Ishikawa (cell line): ENCODE results near the gene ZYG11B.

Experiments
- CREB1 ChIP-seq: IDR thresholded peaks from 2 replicates; pipeline ENCODE4 v1.6.1; 2012; ENCODE audit warnings: low read depth
- NFIC ChIP-seq: IDR thresholded peaks from 2 replicates; pipeline ENCODE4 v1.6.1; 2012
- RAD21 ChIP-seq: IDR thresholded peaks from 2 replicates; pipeline ENCODE4 v1.6.1; 2012; ENCODE audit warnings: low read depth
- TCF12 ChIP-seq: IDR thresholded peaks from 2 replicates; pipeline ENCODE4 v1.6.1; 2012; ENCODE audit warnings: low read depth
- YY1 ChIP-seq: IDR thresholded peaks from 2 replicates; pipeline ENCODE4 v1.6.1; 2012; ENCODE audit warnings: low read depth
- TF ChIP-seq, protein P1 (sequence below): IDR thresholded peaks from 2 replicates; pipeline ENCODE4 v1.6.1; 2012; ENCODE audit warnings: low read depth, mild to moderate bottlenecking

DNA sequence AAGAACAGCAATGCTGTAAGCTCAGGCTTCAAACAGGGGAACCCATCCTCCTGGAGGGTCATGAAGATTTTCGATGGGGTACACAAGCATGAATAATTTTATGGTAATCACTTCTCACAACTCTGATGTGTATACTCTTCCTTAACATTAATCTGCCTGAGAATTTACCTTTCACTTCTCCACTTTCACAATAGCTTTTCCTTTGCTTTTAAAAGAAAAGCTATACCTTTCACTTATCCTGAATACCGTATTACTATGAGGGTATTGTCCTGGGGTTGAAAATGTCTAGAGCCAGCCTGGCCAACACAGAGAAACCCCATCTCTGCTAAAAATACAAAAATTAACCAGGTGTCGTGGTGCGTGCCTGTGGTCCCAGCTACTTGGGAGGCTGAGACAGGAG, 12.7 kb upstream of the ZYG11B start:
- TF ChIP-seq TCF12 = no peak
- TF ChIP-seq YY1 = no peak
- TF ChIP-seq NFIC = no peak
- TF ChIP-seq, protein P1, sequence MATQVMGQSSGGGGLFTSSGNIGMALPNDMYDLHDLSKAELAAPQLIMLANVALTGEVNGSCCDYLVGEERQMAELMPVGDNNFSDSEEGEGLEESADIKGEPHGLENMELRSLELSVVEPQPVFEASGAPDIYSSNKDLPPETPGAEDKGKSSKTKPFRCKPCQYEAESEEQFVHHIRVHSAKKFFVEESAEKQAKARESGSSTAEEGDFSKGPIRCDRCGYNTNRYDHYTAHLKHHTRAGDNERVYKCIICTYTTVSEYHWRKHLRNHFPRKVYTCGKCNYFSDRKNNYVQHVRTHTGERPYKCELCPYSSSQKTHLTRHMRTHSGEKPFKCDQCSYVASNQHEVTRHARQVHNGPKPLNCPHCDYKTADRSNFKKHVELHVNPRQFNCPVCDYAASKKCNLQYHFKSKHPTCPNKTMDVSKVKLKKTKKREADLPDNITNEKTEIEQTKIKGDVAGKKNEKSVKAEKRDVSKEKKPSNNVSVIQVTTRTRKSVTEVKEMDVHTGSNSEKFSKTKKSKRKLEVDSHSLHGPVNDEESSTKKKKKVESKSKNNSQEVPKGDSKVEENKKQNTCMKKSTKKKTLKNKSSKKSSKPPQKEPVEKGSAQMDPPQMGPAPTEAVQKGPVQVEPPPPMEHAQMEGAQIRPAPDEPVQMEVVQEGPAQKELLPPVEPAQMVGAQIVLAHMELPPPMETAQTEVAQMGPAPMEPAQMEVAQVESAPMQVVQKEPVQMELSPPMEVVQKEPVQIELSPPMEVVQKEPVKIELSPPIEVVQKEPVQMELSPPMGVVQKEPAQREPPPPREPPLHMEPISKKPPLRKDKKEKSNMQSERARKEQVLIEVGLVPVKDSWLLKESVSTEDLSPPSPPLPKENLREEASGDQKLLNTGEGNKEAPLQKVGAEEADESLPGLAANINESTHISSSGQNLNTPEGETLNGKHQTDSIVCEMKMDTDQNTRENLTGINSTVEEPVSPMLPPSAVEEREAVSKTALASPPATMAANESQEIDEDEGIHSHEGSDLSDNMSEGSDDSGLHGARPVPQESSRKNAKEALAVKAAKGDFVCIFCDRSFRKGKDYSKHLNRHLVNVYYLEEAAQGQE = no peak
- TF ChIP-seq CREB1 = no peak
- TF ChIP-seq RAD21 = no peak
